NT2/D1 (cell line): ENCODE results near the gene SV2C.

Experiments used
- SUZ12 ChIP-seq: IDR thresholded peaks from 2 replicates; pipeline ENCODE4 v1.6.1; 2011; ENCODE audit not compliant: insufficient read length, insufficient read depth; ENCODE audit errors: extremely low read depth
- YY1 ChIP-seq: IDR thresholded peaks from 2 replicates; pipeline ENCODE4 v1.6.1; 2011; ENCODE audit not compliant: insufficient read length, insufficient read depth
- ZNF274 ChIP-seq: IDR thresholded peaks from 2 replicates; pipeline ENCODE4 v1.6.1; 2011; ENCODE audit warnings: mild to moderate bottlenecking, low read depth, low read length

DNA sequence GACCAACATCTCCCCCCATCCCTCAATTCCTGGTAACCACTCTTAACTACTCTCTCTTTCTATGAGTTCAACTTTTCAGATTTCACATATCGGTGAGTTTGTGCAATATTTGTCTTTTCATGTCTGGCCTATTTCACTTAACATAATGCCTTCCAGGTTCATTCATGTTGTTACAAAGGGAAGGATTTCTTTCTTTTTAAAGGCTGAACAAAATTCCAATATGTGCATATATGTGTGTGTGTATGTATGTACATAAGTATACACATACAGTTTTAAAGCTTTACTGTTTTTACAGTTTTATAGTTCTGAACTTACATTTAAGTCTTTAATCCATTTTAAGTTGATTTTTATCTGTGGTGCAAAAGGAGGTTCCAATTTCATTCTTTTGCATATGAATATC, 130.7 kb downstream of the SV2C start:
- TF ChIP-seq ZNF274 (no peak), YY1 (no peak), SUZ12 (no peak)
